ENCODE results near the gene PLPP2. TPM values are rescaled to one million over a fixed set of nuclear protein-coding genes. Genes with fewer than 3 reads are reported as not detected.
A peak's percentile ranks its signal among the peaks of the same experiment; 100 is the strongest.

The PLPP2 gene
- total RNA-seq, 4 donors from 2014 or later: 75.9 to 114 (median 109) TPM

DNA sequence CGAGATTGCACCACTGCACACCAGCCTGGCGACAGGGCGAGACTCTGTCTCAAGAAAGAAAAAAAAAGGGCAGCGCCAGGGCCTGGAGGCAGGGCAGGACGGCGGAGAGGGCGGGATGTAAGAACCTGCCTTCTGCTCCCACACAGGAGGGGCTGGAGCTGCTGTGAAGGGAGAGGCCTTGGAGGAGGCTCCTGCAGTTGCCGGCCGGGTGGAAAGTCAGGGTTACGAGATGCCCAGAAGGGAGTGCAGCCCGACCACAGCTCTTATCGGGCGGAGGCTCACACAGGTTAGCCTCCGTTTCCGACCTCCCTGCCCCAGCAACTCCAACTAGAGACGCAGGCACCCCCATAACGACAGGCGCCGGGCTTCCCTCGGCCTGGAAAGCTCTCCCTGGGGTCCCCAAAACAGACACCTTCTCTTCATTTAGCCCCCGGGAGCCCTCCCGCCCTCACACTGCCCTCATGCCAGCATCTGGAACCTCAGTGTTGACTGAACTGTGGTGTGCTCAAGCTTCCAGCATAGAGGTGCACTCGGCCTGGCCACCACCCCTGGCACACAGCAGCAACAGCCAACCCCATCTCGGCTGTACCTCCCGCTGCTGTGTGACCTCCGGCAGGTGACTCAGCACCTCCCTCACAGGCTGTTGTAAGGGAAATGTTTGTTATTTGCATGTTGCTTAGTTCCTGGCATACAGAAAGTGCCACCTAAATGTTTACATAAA is 1.4 kb downstream of the PLPP2 start:
- Histone ChIP-seq H3K27ac (peak overlapping the region; percentile 89), H3K4me3 (peak overlapping the region; percentile 50), H3K36me3 (no peaks in the 10 kb centered on the region), H3K27me3 (peaks cover 50% of the 10 kb centered on the region), H3K4me1 (peaks cover 35% of the 10 kb centered on the region), H3K9me3 (no peaks in the 10 kb centered on the region)
- TF ChIP-seq, protein P1, sequence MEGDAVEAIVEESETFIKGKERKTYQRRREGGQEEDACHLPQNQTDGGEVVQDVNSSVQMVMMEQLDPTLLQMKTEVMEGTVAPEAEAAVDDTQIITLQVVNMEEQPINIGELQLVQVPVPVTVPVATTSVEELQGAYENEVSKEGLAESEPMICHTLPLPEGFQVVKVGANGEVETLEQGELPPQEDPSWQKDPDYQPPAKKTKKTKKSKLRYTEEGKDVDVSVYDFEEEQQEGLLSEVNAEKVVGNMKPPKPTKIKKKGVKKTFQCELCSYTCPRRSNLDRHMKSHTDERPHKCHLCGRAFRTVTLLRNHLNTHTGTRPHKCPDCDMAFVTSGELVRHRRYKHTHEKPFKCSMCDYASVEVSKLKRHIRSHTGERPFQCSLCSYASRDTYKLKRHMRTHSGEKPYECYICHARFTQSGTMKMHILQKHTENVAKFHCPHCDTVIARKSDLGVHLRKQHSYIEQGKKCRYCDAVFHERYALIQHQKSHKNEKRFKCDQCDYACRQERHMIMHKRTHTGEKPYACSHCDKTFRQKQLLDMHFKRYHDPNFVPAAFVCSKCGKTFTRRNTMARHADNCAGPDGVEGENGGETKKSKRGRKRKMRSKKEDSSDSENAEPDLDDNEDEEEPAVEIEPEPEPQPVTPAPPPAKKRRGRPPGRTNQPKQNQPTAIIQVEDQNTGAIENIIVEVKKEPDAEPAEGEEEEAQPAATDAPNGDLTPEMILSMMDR (IDR thresholded peaks at IDR 0.05): no peak
- no peak for TF ChIP-seq POLR2AphosphoS5 (IDR thresholded peaks at IDR 0.05)
- no peak for TF ChIP-seq EP300 (IDR thresholded peaks at IDR 0.05)
- TF ChIP-seq POLR2A (IDR thresholded peaks at IDR 0.05): no peak
- no peak for DNase-seq (ENCODE audit: low spot score in 2 of 2)
- 28% methylated on average over 12 of the region's 26 CpGs for WGBS

DNA sequence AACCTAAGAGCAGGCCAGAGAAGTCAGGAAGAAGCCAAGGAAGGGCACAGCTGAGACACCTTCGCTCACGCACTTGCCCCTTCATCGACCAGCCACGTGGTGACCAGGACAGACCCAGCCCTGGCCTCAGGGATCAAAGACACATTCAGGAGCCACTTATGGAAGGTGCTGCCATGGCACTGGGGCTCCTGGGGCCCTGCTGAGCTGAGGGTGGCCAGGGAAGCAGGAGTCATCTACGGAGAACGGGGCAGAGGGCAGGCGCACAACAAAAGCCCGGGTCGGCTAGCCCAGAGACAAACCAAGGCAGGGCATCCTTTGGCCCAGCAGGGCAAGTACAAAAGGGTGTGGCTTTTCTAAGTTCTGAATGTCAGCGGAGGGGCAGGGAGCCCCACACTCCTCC is 2.3 kb downstream of the PLPP2 start:
- WGBS: 71% methylated on average over 10 of the region's 10 CpGs
- H3K9me3 ChIP-seq: no peaks in the 10 kb centered on the region
- TF ChIP-seq POLR2AphosphoS5 (IDR thresholded peaks at IDR 0.05) (no peak), POLR2A (IDR thresholded peaks at IDR 0.05) (no peak), EP300 (IDR thresholded peaks at IDR 0.05) (no peak)
- TF ChIP-seq, protein P1 (IDR thresholded peaks at IDR 0.05): no peak
- H3K36me3 ChIP-seq: no peaks in the 10 kb centered on the region
- peaks cover 28% of the 10 kb centered on the region for H3K4me1 ChIP-seq
- H3K27me3 ChIP-seq: peaks cover 41% of the 10 kb centered on the region
- no peak for DNase-seq (ENCODE audit: low spot score in 2 of 2)
- H3K27ac ChIP-seq: peak overlapping the region; percentile 50
- no peak overlapping the region for H3K4me3 ChIP-seq

DNA sequence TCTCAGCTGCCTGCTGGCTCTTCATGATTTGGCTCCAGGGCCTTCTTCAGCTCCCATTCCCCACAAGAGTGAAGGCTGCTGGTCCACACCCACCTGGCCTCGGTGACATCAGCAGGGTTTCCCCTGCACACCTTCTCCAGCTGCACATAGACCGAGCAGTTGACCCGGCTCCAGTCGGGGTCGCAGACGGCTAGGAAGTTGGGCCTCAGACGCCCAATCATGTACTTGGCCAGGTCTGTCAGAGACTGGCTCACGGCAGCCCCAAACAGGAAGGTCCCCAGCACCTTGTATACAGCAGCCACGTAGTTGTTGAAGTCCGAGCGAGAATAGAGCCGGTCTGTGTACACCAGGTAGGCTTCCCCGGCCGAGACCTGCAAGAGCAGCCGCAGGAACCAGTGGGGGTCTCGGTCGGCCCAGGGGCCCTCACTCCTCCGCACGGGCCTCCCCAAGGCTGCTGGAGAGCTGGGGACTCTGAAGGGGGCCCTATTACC is 3.8 kb downstream of the PLPP2 start:
- TF ChIP-seq, protein P1 (IDR thresholded peaks at IDR 0.05): no peak
- WGBS: 89% methylated on average over 3 of the region's 19 CpGs
- H3K27ac ChIP-seq: no peak overlapping the region
- DNase-seq (ENCODE audit: low spot score in 2 of 2): no peak
- no peaks in the 10 kb centered on the region for H3K36me3 ChIP-seq
- no peaks in the 10 kb centered on the region for H3K9me3 ChIP-seq
- H3K27me3 ChIP-seq: peaks cover 26% of the 10 kb centered on the region
- no peak overlapping the region for H3K4me3 ChIP-seq
- H3K4me1 ChIP-seq: peaks cover 28% of the 10 kb centered on the region

DNA sequence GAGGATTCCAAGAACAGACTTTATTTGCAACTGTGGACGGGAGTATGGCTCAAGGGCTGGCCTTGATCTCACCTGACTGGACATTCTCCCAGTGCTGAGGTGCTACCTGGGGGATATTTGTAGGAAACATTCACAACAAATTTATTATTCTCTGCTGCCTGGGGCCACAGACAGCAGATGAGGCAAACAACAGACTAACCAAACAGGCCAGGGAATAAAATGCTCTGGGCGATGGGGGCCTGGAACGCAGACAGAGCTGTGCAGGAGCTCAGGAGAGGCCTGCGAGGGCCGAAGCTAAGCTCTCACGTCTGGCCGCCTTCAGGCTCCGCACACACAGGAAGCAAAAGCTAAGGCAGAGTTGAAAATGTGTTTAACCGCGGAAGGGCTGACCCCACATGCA is 7.8 kb downstream of the PLPP2 start:
- peaks cover 16% of the 10 kb centered on the region for H3K36me3 ChIP-seq
- H3K4me1 ChIP-seq: no peaks in the 10 kb centered on the region
- no peaks in the 10 kb centered on the region for H3K9me3 ChIP-seq
- H3K27me3 ChIP-seq: peaks cover 17% of the 10 kb centered on the region
- 67% methylated on average over 10 of the region's 10 CpGs for WGBS
- no peak overlapping the region for H3K4me3 ChIP-seq
- no peak for DNase-seq (ENCODE audit: low spot score in 2 of 2)
- TF ChIP-seq POLR2A (IDR thresholded peaks at IDR 0.05) (no peak), POLR2AphosphoS5 (IDR thresholded peaks at IDR 0.05) (no peak), EP300 (IDR thresholded peaks at IDR 0.05) (no peak)
- TF ChIP-seq, protein P1 (IDR thresholded peaks at IDR 0.05): no peak
- H3K27ac ChIP-seq: no peak overlapping the region

DNA sequence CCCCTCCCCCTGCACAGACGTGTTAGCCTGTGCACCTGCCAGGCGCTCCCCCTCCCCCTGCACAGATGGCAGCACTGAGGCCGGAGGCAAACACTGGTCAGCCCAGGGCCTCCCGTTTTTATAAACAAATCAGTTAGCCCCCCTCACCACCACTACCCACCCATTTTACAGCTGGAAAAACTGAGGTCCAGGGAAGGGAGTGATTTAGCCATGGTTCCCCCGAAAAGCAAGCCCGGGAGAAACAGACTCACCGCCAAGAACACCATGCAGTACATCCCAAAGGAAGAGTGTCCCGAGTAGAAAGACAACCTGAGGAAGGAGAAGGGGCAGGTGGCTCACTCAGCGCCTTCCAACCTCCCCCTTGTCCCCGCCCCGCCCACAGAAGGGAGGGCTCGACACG is 8.7 kb downstream of the PLPP2 start:
- no peak for DNase-seq (ENCODE audit: low spot score in 2 of 2)
- TF ChIP-seq POLR2AphosphoS5 (IDR thresholded peaks at IDR 0.05) (no peak), POLR2A (IDR thresholded peaks at IDR 0.05) (no peak), EP300 (IDR thresholded peaks at IDR 0.05) (no peak)
- TF ChIP-seq, protein P1 (IDR thresholded peaks at IDR 0.05): no peak
- H3K36me3 ChIP-seq: peaks cover 16% of the 10 kb centered on the region
- H3K4me1 ChIP-seq: no peaks in the 10 kb centered on the region
- no peak overlapping the region for H3K4me3 ChIP-seq
- 81% methylated on average over 11 of the region's 13 CpGs for WGBS
- no peaks in the 10 kb centered on the region for H3K9me3 ChIP-seq
- H3K27me3 ChIP-seq: peaks cover 24% of the 10 kb centered on the region
- H3K27ac ChIP-seq: no peak overlapping the region
